ENCODE data around the gene NAXD. TPM values are rescaled to one million over a fixed set of nuclear protein-coding genes. Genes with fewer than 3 reads are reported as not detected.
A peak's percentile ranks its signal among the peaks of the same experiment; 100 is the strongest.

NAXD gene
- total and polyA plus RNA-seq, 12 donors, result 48.5 to 107 (median 62.9) TPM

GRCh38 chr13:110607675-110608224 lies 7.6 kb upstream of the NAXD start:
- 12 to 35% (median 26%) methylated on average over 3 of the region's 3 CpGs for WGBS, 4 donors
- intact Hi-C loops (cut with DNase I), result no loop called here
- Histone ChIP-seq H3K27me3 (no peaks in the 10 kb centered on the region), H3K36me3 (replicated peaks in 1 of 2) (no peaks in the 10 kb centered on the region), H3K4me1 (replicated peaks in 1 of 2) (peaks cover 10 to 12% of the 10 kb centered on the region in 2 donors), H3K9me3 (replicated peaks in 1 of 3) (no peaks in the 10 kb centered on the region), H3K27ac (peak overlapping the region; percentile 12 to 79 (median 74)), H3K4me3 (no peak overlapping the region)
- no peak for DNase-seq
- TF ChIP-seq POLR2A (IDR thresholded peaks at IDR 0.05) (peak in 1 of 2 donors; percentile 24), CTCF (IDR thresholded peaks at IDR 0.05) (no peak)

GRCh38 chr13:110610955-110611595 lies 4.3 kb upstream of the NAXD start:
- Histone ChIP-seq H3K36me3 (replicated peaks in 1 of 2) (no peaks in the 10 kb centered on the region), H3K27ac (no peak overlapping the region), H3K4me3 (no peak overlapping the region), H3K27me3 (no peaks in the 10 kb centered on the region), H3K9me3 (replicated peaks in 1 of 3) (no peaks in the 10 kb centered on the region), H3K4me1 (replicated peaks in 1 of 2) (peaks cover 15 to 17% of the 10 kb centered on the region in 2 donors)
- intact Hi-C loops (cut with DNase I), result no loop called here
- WGBS, 4 donors, result 82 to 83% (median 82%) methylated on average over 12 of the region's 12 CpGs
- TF ChIP-seq POLR2A (IDR thresholded peaks at IDR 0.05), result no peak
- no peak for TF ChIP-seq CTCF (IDR thresholded peaks at IDR 0.05)
- no peak for DNase-seq

GRCh38 chr13:110615005-110615321 lies 382 bp upstream of the NAXD start:
- DNase-seq, result no peak
- H3K27me3 ChIP-seq, result no peaks in the 10 kb centered on the region
- H3K27ac ChIP-seq, result peak overlapping the region; percentile 85 to 98 (median 96)
- no peaks in the 10 kb centered on the region for H3K36me3 ChIP-seq (replicated peaks in 1 of 2)
- no peaks in the 10 kb centered on the region for H3K9me3 ChIP-seq (replicated peaks in 1 of 3)
- 84 to 89% (median 85%) methylated on average over 8 to 11 of the region's 11 CpGs for WGBS, 4 donors
- peak overlapping the region in 3 of 4 donors; percentile 67 to 99 (median 80) for H3K4me3 ChIP-seq
- TF ChIP-seq POLR2A (IDR thresholded peaks at IDR 0.05) (no peak), CTCF (IDR thresholded peaks at IDR 0.05) (no peak)
- H3K4me1 ChIP-seq (replicated peaks in 1 of 2), result peaks cover 27 to 31% of the 10 kb centered on the region in 2 donors
- intact Hi-C loops (cut with DNase I), result no loop called here

GRCh38 chr13:110616103-110617101 lies 1.1 kb downstream of the NAXD start:
- peak overlapping the region; percentile 67 to 99 (median 88) for H3K4me3 ChIP-seq
- WGBS, 4 donors, result 5 to 32% (median 9%) methylated on average over 9 to 37 of the region's 37 CpGs
- peaks cover 27 to 40% of the 10 kb centered on the region in 2 donors for H3K4me1 ChIP-seq (replicated peaks in 1 of 2)
- intact Hi-C loops (cut with DNase I), result no loop called here
- H3K27ac ChIP-seq, result peak overlapping the region; percentile 85 to 98 (median 96)
- H3K9me3 ChIP-seq (replicated peaks in 1 of 3), result no peaks in the 10 kb centered on the region
- H3K27me3 ChIP-seq, result no peaks in the 10 kb centered on the region
- TF ChIP-seq CTCF (IDR thresholded peaks at IDR 0.05) (no peak), POLR2A (IDR thresholded peaks at IDR 0.05) (peak in 1 of 2 donors; percentile 38)
- peak; percentile 50 to 77 (median 72) for DNase-seq
- no peaks in the 10 kb centered on the region for H3K36me3 ChIP-seq (replicated peaks in 1 of 2)
